HG02870 (cell line): ENCODE measurements around the gene STAP2.
A peak's percentile ranks its signal among the peaks of the same experiment; 100 is the strongest.
"Not testable (repeated sequence)": the region's sequence is repeated elsewhere in the genome, so short reads cannot be mapped to it uniquely, and the experiment has no call there.

ENCODE experiments used
- ATAC-seq: cut with Tn5 transposase; IDR thresholded peaks from one replicate; pipeline ENCODE4 v1.9.1; 2021; ENCODE audit warnings: mild to moderate bottlenecking, moderate library complexity; ENCODE audit not compliant: unreplicated experiment

The STAP2 gene

DNA sequence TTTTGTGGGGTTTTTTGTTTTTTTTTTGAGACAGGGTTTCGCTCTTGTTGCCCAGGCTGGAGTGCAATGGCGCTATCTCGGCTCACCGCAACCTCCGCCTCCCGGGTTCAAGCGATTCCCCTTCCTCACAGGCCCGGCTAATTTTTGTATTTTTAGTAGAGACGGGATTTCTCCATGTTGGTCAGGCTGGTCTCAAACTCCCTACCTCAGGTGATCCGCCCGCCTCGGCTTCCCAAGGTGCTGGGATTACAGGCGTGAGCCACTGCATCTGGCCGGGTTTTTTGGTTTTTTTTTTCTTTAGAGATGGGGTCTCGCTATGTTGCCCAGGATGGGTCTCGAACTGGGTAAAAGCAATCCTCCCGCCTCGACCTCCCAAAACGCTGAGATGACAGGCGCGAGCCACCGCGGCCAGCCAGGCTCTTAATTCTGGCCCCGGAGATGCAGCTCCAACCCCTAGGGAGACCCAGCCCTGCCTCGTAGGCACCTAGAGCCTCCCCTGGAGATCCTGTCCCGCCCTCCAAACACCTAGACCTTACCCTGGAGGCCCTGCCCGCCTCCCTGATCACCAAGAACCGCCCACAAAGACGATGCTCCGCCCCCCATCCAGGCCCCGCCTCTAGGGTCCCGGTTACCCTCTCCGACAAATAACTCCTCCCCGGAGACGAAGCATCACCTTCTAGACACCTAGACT is 9.5 kb downstream of the STAP2 start:
- not testable (repeated sequence) for ATAC-seq

DNA sequence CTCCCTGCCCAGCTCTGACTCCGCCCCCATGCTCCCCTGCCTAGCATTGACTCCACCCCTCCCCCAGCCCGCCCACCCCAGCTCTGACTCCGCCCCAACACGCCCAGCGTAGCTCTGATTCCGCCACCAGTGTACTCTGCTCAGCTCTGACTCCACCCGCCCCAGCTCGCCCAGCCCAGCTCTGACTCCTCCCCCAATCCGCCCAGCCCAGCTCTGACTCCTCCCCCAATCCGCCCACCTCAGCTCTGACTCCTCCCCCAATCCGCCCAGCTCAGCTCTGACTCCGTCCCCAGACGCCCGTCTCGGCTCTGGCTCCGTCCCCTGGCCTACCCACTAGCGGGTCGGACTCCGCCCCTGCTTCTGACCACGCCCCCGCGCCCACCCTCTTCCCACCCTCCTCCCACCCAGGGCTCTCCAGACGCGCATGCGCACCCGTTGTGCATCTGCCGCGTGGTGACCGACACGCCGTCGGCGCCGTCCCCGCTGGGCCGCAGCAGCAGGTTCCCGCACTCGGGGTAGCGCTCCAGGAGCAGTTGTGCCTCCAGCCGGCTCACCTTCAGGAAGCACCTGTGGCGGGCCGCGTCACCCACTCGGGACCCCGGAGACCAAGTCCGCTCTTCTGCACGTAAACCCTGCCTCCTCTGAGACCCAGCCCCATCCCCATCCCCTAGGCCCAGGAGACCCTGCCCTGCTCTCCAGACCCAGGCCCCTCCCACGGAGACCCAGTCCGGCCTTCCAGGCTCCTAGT is 10.2 kb downstream of the STAP2 start:
- ATAC-seq = peak; percentile 70

DNA sequence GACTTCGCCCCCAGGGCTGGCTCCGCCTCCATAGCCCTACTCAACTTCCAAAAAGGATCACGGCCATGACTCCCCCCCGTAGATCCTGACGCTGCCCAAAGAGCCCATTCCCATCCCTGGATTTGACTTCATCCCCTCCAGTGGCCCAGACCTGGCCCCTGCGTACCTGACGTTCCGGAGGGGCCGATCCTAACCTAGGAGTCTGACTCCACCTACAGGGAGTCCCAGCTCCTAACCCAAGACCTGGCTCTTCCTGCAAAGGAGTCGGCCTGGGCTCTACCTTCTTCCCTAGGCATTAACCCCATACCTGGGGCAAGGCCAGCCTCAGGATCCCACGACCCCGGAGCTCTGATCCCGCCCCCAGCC is 10.8 kb downstream of the STAP2 start:
- no peak for ATAC-seq

DNA sequence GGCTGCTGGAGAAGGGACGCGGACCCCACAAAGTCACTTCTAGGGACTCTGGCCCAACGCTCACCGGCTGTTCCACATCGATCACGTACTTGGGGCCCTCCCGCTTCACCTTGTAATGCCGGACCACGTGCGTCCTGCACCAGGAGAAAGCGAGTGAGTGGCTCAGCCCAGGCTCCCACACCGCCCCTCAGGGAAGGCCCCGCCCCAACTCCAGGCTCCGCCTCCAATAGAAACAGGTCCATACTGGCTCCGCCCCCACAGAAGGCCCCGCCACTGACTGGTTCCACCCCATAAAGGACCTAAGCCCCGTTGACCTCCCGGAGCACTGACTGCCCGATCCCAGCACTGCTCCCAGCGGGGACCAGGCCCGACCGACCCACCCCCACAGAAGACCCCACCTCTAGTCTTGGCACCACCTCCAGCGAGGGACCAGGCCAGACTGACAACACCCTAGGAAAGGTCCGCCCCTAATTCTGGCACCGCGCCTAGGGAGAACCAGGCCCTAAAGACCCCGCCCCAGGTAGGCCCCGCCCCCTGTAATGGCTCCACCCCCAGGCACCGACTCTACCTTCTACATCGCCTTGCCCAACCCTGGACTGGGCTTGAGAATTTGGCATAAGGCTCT is 11.3 kb downstream of the STAP2 start:
- ATAC-seq = no peak

DNA sequence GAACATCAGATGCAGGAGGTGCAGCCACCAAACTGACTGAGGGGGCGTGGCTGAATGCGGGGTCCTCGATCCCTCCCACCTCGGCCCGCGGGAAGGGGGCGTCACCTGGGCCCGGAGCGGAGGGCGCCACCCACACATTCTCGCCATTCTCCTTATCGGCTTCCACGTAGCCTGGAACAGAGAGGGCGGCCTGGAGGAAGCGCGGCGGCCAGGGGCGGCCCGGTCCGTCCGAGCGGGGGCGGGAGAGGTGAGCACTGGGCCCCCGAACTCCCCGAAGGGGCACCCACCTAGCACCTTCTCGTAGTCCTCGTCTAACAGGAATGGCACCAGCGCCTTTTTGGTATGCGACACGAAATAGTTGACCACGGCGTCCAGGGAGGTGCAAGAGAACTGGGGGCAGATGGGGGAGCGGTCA is 11.8 kb downstream of the STAP2 start:
- ATAC-seq = no peak

DNA sequence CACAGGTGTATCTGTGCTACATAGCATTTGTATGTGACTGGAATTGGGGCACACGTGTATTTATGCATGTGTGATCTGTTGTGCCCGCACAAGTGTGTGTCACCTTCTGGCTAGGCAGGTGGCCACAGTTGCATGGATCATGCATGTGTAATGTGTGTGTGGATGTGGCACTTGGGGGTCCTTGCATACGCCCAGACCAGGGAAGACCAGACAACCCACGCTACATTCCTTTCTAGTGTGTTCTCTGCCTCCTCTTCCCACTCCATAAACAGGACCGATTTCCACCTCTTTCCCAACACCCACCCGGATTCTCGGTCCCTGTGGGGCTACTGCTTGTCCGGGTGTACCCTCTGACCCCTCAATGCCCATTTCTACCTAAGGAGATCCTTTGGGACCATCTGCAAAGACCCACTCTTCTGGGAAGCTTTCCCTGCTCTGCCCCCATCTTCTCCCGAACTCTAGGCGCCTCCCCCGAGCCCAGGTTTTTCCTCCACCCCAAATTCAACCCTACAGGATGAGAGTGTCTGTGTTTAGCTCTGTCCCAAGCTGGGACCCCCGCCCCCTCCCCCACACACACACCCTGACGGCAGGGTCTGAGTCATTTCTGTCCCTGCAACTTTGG is 12.3 kb downstream of the STAP2 start:
- ATAC-seq = no peak

DNA sequence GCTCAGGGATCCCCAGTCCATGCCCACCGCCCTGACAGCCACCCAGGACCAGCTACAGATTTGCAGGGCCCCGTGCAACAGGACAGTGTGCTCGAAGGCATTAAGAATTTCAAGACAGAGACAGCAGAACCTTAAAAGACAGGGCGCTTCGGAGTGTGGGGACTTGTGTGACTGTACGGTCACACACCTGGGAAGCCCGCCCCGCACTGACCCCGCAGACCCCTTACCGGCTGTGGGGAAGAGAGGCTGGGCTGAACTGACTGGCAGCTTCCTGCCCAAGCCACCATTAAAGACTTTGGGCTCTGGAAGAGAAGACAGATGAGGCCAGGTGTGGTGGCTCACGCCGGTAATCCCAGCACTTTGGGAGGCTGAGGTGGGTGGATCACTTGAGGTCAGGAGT is 14.4 kb downstream of the STAP2 start:
- no peak for ATAC-seq

DNA sequence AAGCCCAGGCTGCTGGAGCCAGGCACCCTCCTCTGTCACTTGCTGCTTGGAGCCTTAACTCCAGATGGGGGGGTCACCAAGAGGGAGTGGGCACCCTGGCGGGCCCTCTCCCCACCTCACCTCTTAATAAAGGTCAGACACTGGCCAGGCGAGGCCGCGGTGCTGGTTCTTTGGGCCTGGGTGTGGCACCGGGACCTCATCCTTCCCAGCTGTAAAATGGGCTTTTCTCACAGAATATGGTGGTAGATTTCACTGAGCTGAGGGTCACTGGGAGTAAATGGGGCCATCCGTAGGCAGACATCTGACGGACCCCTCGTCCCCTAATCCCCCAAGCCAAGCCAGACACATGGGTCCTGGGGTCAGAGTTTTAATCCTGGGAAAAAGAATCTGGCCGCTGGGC is 14.9 kb downstream of the STAP2 start:
- no peak for ATAC-seq

DNA sequence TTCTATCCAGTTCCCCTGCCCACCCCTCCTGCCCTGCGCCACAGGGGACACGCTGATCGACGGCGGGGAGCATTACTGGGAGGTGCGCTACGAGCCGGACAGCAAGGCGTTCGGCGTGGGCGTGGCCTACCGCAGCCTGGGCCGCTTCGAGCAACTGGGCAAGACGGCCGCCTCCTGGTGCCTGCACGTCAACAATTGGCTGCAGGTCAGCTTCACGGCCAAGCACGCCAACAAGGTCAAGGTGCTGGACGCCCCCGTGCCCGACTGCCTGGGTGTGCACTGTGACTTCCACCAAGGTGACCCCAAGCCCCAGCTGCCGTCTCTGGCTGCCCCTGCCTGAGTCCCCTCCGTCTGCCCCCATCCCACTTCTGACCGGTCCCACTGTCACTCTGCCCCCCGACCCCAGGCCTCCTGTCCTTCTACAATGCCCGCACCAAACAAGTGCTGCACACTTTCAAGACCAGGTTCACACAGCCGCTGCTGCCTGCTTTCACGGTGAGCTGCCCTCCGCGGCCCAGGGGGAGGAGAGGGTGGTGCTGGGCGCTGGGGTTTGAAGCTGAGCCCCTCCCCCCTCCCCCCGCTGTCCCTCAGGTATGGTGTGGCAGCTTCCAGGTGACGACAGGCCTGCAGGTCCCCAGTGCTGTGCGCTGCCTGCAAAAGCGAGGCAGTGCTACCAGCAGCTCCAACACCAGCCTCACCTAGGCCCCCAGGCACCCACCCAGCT is 15.5 kb downstream of the STAP2 start:
- ATAC-seq = no peak

DNA sequence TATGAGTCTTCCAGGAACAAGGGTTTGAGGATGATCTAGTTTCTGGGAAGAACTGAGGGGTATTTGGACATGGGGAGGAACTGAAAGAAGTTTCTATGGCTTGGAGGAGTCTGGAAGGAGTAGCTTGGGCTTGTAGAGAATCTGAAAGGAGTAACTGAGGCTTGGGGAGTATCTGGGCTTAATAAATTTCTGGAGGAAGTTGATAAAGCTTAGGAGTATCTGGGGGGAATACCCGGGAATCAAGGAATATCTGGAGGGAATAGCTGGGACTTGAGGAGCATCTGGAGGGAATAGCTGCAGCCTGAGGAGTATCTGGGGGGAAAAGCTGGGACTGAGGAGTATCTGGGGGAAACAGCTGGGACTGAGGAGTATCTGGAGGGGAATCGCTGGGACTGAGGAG is 18.2 kb downstream of the STAP2 start:
- no peak for ATAC-seq

DNA sequence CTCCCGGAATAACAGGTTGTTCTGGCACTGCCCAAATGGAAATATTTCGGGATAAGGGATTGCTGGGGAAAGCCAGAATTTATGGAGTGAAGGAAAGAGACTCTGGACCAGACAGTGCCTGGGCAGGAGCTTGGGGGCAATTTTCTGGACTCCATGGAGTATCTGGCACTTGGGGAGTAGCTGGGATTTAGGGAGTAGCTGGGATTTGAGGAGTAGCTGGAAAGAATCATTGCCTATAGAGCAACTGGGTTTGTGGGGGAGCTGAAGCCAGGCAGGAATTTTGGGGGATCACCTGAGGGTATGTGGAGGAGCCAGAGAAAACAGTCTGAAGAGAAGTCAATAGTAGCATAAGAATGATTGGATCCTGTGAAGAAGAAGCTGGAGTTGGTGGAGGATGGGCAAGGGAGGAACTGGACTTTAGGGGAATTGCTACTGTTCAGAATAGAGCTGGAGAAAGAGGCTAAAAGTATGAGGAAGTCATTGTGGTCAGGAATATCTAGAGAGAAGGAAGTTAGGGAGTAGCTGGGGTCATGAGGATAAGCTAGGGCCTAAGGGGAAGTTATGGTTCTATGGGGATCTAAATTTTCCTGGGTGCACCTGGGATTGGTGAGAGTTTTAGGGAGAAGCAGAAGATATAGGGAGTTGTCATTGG is 19.4 kb downstream of the STAP2 start:
- no peak for ATAC-seq

DNA sequence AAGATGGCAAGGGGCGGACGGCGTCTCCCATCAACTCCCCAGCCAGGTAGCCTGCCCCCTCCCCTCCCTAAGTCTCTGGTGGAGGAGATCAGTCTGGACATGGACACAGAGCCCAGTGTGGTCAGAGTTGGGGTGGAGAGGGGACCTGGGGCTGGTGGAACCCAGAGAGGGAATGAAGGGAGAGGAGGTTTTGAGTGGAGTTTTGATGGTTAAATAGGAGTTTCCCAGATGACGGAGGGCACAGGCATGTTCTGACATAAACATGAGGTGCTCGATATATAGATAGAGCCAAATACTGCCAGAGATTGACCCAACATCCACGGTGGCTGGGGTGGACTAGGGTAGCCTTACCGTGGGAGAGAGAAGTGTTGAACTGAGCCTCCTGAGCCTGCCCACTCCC is 20.2 kb downstream of the STAP2 start:
- no peak for ATAC-seq

DNA sequence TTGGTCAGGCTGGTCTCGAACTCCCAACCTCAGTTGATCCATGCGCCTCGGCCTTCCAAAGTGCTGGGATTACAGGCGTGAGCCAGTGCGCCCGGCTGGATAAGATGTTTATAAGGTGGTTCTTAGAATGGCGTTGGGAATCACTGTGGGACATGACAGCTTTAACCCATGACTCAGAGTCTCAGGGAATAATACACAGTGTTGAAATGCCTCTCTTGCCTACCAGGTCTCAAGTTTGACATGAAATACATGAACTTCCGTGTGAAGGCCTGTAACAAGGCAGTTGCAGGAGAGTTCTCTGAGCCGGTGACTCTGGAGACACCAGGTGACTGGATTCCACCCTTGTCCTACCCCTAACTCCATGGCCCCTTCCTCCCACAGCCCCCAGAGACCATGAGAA is 21.7 kb downstream of the STAP2 start:
- ATAC-seq = no peak

DNA sequence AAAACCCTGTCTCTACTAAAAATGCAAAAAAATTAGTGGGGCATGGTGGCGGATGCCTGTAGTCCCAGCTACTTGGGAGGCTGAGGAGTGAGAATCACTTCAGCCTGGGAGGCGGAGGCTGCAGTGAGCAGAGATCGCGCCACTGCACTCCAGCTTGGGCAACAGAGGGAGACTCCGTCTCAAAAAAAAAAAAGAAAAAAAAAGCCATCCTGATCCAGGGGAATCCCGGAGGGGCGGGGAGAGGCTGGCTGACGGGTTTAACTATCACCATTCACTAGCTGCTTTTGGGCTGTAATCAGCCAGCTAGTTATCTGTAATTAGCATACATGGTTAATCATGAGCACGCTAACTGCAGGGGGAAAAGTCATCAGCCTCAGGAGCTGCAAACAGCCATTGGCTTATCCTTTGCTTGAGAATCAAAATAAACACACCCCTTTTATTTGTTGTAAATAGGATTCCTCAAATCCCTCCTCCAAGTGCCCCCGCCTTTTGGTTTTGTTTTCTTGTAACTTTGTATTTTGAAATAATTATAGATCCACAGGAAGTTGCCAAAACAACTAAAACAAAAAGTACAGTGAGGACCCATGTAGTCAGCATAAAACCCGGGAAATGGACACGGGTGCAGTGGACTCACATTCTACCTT is 24.7 kb downstream of the STAP2 start:
- ATAC-seq = no peak

DNA sequence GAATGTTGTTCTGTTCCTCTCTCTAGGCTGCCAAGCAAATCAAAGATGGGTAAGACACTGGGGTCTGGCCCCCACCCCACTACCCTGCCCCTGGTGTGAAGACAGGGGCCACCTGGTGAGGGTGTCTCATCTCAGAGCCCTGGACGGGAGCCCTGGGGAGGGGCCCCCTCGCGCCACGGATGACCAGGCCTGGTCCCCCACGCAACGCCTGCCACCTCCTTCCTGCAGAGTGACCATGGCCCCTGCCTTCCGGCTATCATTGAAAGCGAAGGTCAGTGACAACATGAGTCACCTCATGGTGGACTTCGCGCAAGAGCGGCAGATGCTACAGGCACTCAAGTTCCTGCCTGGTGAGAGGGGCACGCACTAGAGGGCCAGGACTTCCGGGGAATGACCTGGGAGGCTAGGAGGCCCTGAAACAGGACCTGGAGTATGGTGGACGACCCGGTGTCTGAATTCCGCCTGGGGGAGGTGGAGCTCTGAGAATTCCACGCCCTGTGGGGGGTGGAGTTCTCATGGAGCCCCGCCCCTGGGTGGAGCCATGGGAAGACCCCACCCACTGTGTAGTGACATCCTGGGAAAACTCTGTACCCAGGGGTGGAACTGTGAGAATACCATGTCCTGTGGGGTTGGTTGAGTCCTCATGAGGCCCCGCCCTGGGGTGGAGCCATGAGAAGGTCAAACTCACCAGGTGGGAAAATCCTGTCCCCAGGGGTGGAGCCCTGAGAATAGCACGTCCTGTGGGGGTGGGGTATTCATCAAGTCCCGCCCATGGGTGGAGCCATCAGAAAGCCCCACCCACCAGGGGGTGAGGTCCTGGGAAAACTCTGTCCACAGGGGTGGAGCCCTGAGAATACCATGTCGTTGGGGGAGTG is 28.1 kb downstream of the STAP2 start:
- no peak for ATAC-seq

DNA sequence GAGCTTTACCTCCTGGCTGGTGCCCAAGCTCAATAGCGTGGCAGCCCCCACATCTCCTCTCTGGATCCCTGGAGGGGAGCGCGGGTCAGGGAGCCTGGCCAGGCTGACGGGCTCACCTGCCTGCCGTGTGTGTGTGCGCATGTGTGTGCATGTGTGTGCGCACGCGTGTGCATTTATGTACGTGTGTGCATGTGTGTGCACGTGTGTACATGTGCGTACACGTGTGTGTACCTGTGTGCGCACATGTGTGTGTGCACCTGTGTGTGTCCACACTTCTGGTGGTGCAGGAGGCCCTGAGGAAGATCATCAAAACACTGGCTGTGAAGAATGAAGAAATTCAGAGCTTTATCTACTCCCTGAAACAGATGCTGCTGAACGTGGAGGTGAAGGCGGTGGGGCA is 33.0 kb downstream of the STAP2 start:
- ATAC-seq = no peak

DNA sequence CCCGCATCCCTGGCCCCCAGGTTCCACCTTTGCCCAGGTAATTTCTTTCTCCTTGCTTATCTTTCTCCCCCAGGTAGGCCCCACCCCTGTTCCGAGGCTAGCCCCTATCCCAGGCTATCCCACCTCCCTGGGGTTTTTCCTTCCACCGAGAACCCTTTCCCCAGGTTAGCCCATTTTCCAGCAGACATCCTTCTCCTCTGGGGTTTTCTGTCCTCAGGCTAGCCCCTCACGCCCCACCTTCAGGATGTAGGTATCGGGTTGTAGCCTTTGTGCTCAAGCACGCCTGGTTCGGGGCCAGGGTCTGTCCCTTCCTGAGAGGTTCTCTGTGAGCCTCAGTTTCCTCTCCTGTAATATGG is 33.4 kb downstream of the STAP2 start:
- ATAC-seq = no peak

DNA sequence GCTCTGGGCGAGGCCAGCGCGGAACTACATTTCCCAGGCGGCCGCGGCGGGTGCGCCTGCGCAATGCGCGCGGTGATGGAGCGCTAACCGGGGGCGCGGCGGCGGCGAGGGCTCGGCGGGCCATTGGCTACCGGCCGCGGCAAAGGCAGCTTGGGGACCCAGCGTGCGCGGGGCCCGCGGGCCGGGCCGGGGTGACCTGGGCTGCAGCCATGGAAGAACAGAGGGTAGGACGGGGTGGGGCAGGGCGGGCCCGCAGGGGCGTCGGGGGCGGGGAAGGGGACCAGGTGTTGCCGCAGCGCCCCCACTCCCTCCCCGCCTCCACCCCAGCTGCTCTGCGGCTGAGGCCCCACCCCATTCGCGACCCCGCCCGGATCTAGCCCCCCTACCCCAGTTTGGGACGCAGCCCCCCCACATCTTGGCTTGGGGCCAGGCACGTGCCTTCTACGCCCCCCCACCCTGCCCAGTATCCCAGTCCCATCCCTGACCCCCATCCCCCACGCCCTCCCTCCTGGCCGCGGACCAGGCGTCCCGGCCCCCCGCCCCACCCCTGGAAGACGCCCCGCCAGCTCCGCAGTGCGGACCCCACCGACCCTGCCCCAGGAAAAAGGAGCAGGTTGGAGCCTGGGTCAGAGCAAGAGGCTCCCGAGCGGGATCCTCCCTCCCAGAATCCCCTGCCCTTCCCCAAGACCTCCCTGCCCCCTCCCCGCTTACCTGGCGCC is 33.9 kb downstream of the STAP2 start, which contains the start of gene FSD1:
Gene FSD1 (plus strand): TSS at position 61 of the 719 bp plus-strand sequence. CDS start 149 bp downstream, at position 210.
- ATAC-seq = no peak
